Endothelial cell (in vitro differentiated cells): ENCODE data around the gene PRXL2B. TPM values are rescaled to one million over a fixed set of nuclear protein-coding genes. Genes with fewer than 3 reads are reported as not detected.

Experiments
- DNase-seq: peaks from one replicate; pipeline ENCODE4 v3.0.0; 2021; ENCODE audit warnings: low spot score
- H3K27ac Mint-ChIP-seq: one replicate; pipeline ENCODE4 v1.8.0; 2021; ENCODE audit warnings: mixed read lengths, inconsistent platforms; ENCODE audit not compliant: unreplicated experiment
- H3K27me3 Mint-ChIP-seq: one replicate; pipeline ENCODE4 v1.8.0; 2021; ENCODE audit warnings: mild to moderate bottlenecking, moderate library complexity, mixed read lengths, inconsistent platforms; ENCODE audit not compliant: unreplicated experiment
- H3K36me3 Mint-ChIP-seq: one replicate; pipeline ENCODE4 v1.8.0; 2021; ENCODE audit warnings: mild to moderate bottlenecking, low read depth, mixed read lengths, inconsistent platforms; ENCODE audit not compliant: unreplicated experiment
- H3K4me1 Mint-ChIP-seq: one replicate; pipeline ENCODE4 v1.8.0; 2021; ENCODE audit warnings: mild to moderate bottlenecking, mixed read lengths, inconsistent platforms; ENCODE audit not compliant: unreplicated experiment
- H3K4me3 Mint-ChIP-seq: one replicate; pipeline ENCODE4 v1.8.0; 2021; ENCODE audit warnings: mild to moderate bottlenecking, mixed read lengths, inconsistent platforms; ENCODE audit not compliant: unreplicated experiment
- H3K9me3 Mint-ChIP-seq: one replicate; pipeline ENCODE4 v1.8.0; 2021; ENCODE audit warnings: mixed read lengths, inconsistent platforms; ENCODE audit not compliant: unreplicated experiment
- CTCF ChIP-seq: fragments of 200-600 bp; sonication (generic); IDR thresholded peaks from one replicate; pipeline ENCODE4 v1.5.0; 2021; ENCODE audit warnings: antibody characterized with exemption; ENCODE audit not compliant: unreplicated experiment
- total RNA-seq: library from RNA; stranded (reverse); fragmentation: NEBNext Ultra II Directional; extraction: Animal tissue kit (Norgen Biotek cat#: 25700); gene quantifications from one replicate; pipeline ENCODE4 v1.2.1, GENCODE V29; 2021; ENCODE audit not compliant: unreplicated experiment

Gene PRXL2B
- total RNA-seq, 1 donor from 2014 or later: 35.6 TPM

- TF ChIP-seq CTCF: no peak
- no peak for DNase-seq
- Mint-ChIP-seq H3K4me1 (peaks cover 3% of the 10 kb centered on the region), H3K4me3 (peak overlapping the region; percentile 87), H3K9me3 (no peaks in the 10 kb centered on the region), H3K27ac (peak overlapping the region; percentile 36), H3K36me3 (peaks cover 7% of the 10 kb centered on the region), H3K27me3 (peaks cover 22% of the 10 kb centered on the region)
Measured at GRCh38 chr1:2630498-2631135, 44.0 kb downstream of the PRXL2B start.

GRCh38 chr1:2631136-2632050 is 44.8 kb downstream of the PRXL2B start:
- no peak for TF ChIP-seq CTCF
- Mint-ChIP-seq H3K4me1 (peaks cover 3% of the 10 kb centered on the region), H3K9me3 (peaks cover 4% of the 10 kb centered on the region), H3K27me3 (peaks cover 22% of the 10 kb centered on the region), H3K4me3 (peak overlapping the region; percentile 14), H3K36me3 (peaks cover 7% of the 10 kb centered on the region), H3K27ac (peak overlapping the region; percentile 37)
- DNase-seq: no peak

GRCh38 chr1:2632051-2632430 is 45.5 kb downstream of the PRXL2B start:
- peaks cover 9% of the 10 kb centered on the region for H3K9me3 Mint-ChIP-seq
- DNase-seq: no peak
- H3K4me3 Mint-ChIP-seq: no peak overlapping the region
- peaks cover 3% of the 10 kb centered on the region for H3K4me1 Mint-ChIP-seq
- H3K27ac Mint-ChIP-seq: no peak overlapping the region
- peaks cover 25% of the 10 kb centered on the region for H3K27me3 Mint-ChIP-seq
- H3K36me3 Mint-ChIP-seq: peaks cover 11% of the 10 kb centered on the region
- TF ChIP-seq CTCF: no peak

GRCh38 chr1:2632561-2633361 is 46.2 kb downstream of the PRXL2B start, which contains the start of gene MMEL1:
TSS of gene MMEL1 (minus strand) at chr1:2633016. CDS start at chr1:2629484, 3,532 bp downstream.
- peaks cover 24% of the 10 kb centered on the region for H3K27me3 Mint-ChIP-seq

More at GRCh38 chr1:2632561-2633361, 46.2 kb downstream of the PRXL2B start, which contains the start of gene MMEL1:
- DNase-seq: no peak
- peaks cover 11% of the 10 kb centered on the region for H3K9me3 Mint-ChIP-seq
- TF ChIP-seq CTCF: no peak
- H3K36me3 Mint-ChIP-seq: peaks cover 12% of the 10 kb centered on the region
- H3K4me1 Mint-ChIP-seq: peaks cover 3% of the 10 kb centered on the region
- no peak within 1 kb of the TSS for H3K27ac Mint-ChIP-seq
- no peak within 1 kb of the TSS for H3K4me3 Mint-ChIP-seq
